ENCODE data around the gene MPV17L2.

MPV17L2 gene

GRCh38 chr19:18160971-18161635, 31.9 kb upstream of the MPV17L2 start:
- DNase-seq = peak; percentile 81 to 87

- no peak for DNase-seq
Measured at GRCh38 chr19:18161636-18162002, 31.4 kb upstream of the MPV17L2 start.

- no peak for DNase-seq
Measured at GRCh38 chr19:18164072-18164471, 28.9 kb upstream of the MPV17L2 start.

- DNase-seq = no peak
Measured at GRCh38 chr19:18165794-18166544, 27.0 kb upstream of the MPV17L2 start.

- DNase-seq = no peak
Measured at GRCh38 chr19:18167011-18167410, 26.0 kb upstream of the MPV17L2 start.

DNA sequence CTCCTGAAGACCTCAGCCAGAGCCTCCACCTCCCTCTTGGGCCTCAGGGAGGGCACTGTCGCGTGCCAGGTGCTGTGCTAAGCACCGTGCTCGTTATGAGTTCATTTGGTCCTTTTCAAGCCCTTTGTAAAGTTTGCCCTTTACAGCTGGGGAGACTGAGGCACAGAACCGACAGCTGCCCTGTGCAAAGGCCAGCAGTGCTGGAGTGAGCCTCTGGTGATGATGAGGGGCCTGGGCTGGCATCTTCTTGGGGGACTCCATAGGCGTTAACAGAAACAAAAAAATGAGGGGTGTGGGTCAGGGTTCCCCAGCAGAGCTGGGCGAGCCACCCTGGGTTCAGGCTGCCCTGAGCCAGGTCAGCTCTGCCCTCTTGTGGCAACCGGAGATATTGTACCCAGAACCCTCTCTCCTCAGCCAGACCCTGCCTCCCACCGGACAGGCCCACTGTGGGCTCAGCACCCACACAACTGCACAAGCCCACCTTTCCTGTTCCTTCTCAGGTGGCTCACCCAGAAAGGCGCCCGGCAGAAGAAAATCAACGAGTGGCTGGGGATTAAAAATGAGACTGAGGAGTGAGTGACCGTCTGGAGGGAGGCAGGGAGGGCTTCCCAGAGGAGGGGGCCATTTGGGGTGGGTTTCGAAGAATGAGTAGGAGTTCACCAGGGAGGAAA, 24.9 kb upstream of the MPV17L2 start:
- peak; percentile 70 to 74 for DNase-seq

GRCh38 chr19:18168673-18169381, 24.2 kb upstream of the MPV17L2 start:
- DNase-seq = no peak

DNA sequence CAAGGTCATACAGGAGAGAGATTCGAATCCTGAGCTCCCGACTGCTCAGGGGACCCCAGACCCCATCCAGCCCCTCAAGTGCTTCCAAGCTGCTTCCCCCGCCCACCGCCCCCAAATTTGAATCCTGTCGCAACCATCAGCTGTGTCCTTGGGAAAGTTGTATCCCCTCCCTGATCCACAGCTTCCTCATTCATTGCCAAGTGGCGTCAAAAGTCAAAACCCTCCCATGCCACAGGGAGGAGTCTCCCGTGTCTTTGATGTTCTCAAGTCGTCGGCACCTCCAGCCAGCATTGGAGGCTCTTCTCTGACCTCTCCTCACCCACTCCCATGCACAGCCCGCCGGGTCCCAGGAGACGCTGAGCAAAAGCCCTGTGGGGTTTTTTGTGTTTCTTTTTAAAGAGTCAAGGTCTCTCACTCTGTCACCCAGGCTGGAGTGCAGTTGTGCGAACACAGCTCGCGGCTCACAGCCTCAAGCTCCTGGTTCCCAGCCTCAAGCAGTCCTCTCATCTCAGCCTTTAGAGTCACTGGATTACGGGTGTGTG, 22.2 kb upstream of the MPV17L2 start:
- DNase-seq = peak in 1 of 2 donors; percentile 76

DNA sequence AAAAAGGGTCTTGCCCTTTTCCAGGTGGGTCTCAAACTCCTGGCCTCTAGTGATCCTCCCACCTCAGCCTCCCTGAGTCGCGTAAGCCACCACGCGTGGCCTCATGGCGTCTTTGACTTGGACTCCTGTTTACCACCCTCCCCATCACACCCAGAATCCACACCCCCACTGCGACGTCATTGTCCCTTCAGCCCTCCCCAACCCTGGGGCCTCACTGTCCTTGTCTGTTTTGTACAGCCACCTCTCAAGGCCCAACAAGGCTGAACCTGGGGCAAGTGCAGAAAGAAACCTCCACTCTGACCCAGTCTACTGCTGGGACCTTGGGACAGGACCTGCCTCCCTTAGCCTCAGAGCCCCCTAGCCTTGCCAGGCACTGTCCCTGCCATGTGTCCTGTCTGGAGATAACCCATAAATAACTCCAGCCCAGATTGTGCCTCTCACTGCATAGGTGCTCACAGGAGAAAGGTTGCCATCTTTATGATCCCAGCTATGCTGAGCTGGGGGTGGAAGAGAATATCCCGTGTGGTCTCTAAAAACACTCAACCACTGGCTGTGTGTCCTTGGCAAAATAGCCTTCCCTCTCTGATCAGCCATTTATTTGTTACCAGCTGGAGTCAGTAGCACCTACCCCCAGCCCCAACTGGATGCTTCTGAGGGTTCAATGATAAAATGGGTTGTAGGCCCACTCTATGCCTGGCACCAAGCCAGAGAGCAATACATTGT, 21.3 kb upstream of the MPV17L2 start:
- peak in 1 of 2 donors; percentile 54 for DNase-seq

- DNase-seq = no peak
Measured at GRCh38 chr19:18172331-18173053, 20.5 kb upstream of the MPV17L2 start.

DNA sequence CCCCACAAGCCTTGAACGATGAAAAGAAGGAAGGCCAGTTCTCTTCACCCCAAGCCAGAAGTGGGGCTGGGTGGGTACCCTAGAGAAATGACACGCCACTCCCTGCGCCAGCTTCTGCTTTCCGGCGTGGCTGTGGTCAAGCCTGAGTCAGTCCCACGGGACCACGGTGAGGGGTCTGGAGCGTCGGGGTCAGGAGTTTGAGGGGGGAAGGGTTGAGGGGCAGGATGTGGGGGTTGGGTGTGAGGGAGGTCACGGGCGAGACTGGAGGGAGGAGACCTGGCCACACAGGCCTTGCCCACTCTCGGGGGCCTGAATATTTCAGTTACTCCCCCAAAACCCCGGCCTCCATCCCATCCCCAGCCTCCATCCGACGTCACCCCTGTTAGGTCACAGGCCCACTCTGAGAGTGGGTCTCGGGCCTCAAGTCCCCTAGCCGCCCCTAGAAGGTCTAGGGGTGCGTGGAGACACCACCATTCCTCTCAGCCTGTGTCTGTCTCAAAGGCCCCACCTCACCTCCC, 19.9 kb upstream of the MPV17L2 start:
- DNase-seq = peak in 1 of 2 donors; percentile 87

DNA sequence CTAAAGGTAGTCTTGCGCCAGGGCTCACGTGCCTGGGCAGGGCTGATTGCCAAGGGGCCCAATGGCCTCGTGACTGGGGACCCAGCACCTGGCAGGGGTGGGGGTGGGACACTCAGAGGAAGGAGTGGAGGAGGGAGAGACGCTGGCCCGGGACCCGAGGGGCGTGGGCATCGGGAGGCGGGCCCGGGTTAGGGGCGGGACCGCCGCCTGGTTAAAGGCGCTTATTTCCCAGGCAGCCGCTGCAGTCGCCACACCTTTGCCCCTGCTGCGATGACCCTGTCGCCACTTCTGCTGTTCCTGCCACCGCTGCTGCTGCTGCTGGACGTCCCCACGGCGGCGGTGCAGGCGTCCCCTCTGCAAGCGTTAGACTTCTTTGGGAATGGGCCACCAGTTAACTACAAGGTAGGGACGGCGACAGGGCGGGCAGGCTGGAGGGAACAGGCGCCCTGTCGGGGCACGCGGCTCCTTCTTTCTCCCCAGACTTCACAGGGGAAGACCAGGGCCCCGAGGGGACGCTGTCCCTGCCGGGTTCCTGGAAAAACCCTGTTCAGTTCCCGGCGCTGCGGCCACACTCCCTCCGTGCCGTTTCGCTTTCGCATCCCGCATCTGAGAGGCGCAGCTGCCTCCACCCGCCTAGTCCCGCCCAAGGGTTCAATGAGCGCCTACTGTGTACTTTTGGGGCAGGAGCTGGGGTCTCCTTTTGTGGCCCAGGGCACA, 19.3 kb upstream of the MPV17L2 start, which contains the start of gene IFI30:
IFI30 (plus strand) TSS at position 242 of the 717 bp plus-strand sequence; CDS start at position 271, 29 bp downstream.
- DNase-seq = peak; percentile 69 to 91

DNA sequence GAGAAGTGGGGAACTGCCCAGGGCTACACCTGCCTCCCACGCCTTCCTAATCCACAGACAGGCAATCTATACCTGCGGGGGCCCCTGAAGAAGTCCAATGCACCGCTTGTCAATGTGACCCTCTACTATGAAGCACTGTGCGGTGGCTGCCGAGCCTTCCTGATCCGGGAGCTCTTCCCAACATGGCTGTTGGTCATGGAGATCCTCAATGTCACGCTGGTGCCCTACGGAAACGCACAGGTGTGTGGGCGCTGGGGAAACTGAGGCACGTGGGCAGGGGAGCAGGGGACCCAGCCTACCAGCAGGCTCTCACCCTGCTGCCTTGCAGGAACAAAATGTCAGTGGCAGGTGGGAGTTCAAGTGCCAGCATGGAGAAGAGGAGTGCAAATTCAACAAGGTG, 18.0 kb upstream of the MPV17L2 start:
- DNase-seq = no peak

DNA sequence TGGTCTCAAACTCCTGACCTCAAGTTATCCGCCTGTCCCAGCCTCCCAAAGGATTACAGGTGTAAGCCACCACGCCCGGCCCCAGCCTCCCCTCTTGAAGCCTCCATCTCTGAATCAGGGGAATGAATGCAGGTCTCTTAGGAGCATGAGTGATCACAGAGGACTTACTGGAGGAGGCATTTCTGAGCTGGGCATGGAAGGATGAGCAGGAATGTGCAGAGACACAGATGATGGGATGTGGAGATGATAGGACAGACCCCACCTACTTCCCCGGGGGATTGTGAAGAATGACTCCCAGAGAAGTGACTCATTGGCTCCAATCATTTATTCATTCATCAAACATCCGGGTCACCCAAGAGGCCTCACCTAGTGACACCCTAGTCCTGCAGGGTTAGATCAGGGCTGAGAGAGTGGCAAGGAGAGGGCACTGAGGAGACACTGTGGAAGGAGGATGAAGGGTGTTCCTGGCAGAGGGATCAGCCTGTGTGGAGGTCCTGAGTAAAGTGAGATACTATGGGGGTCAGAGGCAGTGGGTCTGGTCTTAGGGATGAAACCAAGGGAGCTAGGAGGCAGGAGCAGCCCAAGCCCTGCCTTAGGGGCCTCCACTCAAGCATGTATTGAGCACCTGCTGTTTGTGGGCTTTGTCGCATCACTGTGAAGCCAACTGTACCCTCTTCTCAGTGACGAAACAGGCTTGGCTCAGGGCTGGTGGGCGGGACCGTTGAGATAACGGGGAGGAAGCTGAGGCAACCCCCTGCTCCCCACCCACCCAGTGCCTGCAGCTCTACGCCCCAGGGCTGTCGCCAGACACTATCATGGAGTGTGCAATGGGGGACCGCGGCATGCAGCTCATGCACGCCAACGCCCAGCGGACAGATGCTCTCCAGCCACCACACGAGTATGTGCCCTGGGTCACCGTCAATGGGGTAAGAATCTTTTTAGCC, 16.4 kb upstream of the MPV17L2 start:
- DNase-seq = no peak

DNA sequence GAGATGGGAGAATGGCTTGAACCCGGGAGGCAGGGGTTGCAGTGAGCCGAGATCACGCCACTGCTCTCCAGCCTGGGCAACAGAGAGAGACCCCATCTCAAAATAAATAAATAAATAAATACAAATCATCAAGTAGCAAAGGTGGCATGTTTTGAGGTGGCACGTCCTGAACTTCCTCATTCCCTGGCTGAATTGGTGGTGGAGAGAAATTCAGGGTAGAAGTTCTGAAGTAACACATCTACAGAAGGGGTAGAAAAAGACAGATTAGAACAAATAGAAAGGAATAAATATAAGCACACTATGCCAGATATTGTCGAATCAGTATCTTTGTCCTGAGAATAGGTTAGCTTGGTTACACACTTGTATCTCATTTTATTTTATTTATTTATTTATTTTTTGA, 13.1 kb upstream of the MPV17L2 start:
- no peak for DNase-seq

DNA sequence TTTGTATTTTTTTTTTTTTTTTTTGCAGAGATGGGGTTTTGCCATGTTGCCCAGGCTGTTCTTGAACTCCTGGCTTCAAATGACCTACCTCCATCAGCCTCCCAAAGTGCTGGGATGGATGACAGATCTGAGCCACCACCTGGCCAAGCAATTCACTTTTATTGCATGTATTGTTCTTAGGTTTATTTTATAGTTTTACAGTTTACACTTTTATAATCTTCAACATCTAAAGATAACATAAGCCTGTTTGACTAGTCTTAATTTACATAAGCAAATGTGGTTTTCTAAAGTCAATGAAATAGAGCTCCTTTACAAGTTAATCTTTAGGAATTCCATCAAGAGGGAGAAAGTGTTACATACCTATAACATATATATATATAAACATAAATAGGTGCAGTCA, 9.5 kb upstream of the MPV17L2 start:
- DNase-seq = no peak

DNA sequence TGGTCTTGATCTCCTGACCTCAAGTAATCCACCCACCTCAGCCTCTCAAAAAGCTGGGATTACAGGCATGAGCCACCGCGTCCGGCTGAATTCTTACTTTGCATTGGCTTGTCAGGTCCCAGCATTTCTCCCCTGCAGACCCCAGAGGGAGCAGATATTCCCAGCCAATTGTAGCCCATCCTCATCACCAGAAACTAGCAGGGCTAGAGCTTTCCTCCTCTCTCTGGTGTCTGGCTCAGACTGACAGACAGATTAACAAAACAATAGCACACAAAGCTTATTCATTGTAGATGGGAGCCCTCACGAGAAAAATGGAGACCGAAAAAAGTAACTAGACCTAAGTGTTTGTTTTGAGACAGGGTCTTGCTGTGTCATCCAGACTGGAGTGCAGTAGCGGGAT, 7.5 kb upstream of the MPV17L2 start:
- DNase-seq = no peak

- DNase-seq = no peak
Measured at GRCh38 chr19:18190278-18190677, 2.7 kb upstream of the MPV17L2 start.

DNA sequence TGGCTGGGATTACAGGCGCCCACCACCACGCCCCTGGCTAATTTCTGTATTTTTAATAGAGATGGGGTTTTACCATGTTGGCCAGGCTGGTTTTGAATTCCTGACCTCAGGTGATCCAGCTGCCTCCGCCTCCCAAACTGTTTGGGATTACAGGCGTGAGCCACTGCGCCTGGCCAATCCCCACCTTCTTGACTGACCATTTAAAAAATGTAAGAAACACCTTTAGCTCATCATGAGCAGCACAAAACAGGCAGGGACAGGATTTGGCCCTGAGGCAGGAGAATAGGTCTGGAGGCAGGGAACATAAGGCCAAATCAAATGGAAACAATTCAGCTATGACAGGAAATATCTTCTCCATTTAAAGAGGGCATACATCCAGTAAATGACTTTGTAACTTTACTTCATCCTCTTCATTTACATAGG, 1.4 kb upstream of the MPV17L2 start:
- DNase-seq = no peak
